ENCODE data around the gene MYO6.

DNA sequence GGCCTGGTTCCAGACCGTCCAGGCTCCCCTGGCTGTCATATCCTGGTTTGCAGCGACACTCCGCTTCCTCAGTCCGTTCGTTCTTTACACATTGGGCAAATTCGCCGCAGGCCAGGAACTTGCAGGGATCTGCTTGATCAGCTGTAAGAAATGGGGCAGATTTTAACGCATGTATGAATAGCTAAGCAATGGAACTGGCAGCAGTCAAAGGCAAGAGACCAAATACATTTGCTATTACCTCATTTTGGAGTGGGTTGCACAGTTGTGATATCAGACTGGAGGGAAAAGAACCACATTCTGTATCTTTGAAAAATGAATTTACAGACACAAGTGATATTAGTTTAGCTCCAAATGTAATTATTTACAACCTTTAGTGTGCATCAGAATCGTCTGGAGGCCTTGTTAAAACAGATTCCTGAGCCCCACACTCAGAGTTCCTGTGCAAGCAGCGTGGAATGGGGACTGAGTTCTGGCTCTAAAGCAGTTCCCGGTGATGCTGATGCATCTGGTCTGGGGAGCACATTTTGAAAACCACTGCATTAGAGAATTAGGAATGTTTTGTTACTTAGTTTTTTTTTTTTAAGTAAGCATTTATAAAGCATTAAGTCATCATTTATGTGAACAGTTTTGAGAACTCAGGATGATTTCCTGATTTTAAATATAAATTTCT is 182.1 kb downstream of the MYO6 start:
- TF ChIP-seq ZNF416 (tag by site-specific recombination; IDR thresholded peaks at IDR 0.05): no peak
- TF ChIP-seq KLF8 (tag by site-specific recombination; IDR thresholded peaks at IDR 0.05): no peak
- no peak for TF ChIP-seq SP2 (tag by site-specific recombination; IDR thresholded peaks at IDR 0.05)
- no peak for TF ChIP-seq ZNF239 (tag by site-specific recombination; IDR thresholded peaks at IDR 0.05)
- no peak for TF ChIP-seq CTCF (tag by site-specific recombination; IDR thresholded peaks at IDR 0.05)
- TF ChIP-seq, protein P1, sequence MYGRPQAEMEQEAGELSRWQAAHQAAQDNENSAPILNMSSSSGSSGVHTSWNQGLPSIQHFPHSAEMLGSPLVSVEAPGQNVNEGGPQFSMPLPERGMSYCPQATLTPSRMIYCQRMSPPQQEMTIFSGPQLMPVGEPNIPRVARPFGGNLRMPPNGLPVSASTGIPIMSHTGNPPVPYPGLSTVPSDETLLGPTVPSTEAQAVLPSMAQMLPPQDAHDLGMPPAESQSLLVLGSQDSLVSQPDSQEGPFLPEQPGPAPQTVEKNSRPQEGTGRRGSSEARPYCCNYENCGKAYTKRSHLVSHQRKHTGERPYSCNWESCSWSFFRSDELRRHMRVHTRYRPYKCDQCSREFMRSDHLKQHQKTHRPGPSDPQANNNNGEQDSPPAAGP (tag by site-specific recombination; IDR thresholded peaks at IDR 0.05): no peak
- no peak for TF ChIP-seq ZBTB7A (tag by site-specific recombination; IDR thresholded peaks at IDR 0.05; ENCODE audit: low read depth)
- TF ChIP-seq SALL2 (tag by site-specific recombination; IDR thresholded peaks at IDR 0.05; ENCODE audit: borderline replicate concordance): no peak
- TF ChIP-seq ZNF112 (tag by site-specific recombination; IDR thresholded peaks at IDR 0.05): no peak
- no peak for TF ChIP-seq YY1 (tag by site-specific recombination; IDR thresholded peaks at IDR 0.05)
- no peak for TF ChIP-seq ZBTB11 (tag by site-specific recombination; conservative IDR thresholded peaks at IDR 0.05; ENCODE audit: low read depth)
- no peak for TF ChIP-seq ZNF274 (IDR thresholded peaks at IDR 0.05; ENCODE audit: low read length)
- TF ChIP-seq ZNF274 (tag by site-specific recombination; IDR thresholded peaks at IDR 0.05; ENCODE audit: borderline replicate concordance): no peak
